Colonic mucosa (tissue), 4 donors: ENCODE data around the gene KCNB1. TPM values are rescaled to one million over a fixed set of nuclear protein-coding genes. Genes with fewer than 3 reads are reported as not detected.

Source experiments
- DNase-seq: peaks from one replicate; pipeline ENCODE4 v3.0.0-alpha.2; 2020
- H3K27ac ChIP-seq: fragments of 200-600 bp; one replicate; pipeline ENCODE4 v1.8.0; 2021
- H3K27me3 ChIP-seq: fragments of 200-600 bp; one replicate; pipeline ENCODE4 v1.8.0; 2021
- H3K36me3 ChIP-seq: fragments of 200-600 bp; one replicate; pipeline ENCODE4 v1.8.0; 2021
- H3K4me1 ChIP-seq: fragments of 200-600 bp; one replicate; pipeline ENCODE4 v1.8.0; 2021; ENCODE audit warnings: mild to moderate bottlenecking
- H3K4me3 ChIP-seq: fragments of 200-600 bp; one replicate; pipeline ENCODE4 v1.8.0; 2021
- H3K9ac ChIP-seq, 2 donors: one replicate each; pipeline ENCODE4 v1.7.0; 2013; ENCODE audit warnings: control low read depth in 2 of 2, low read depth in 2 of 2, low read length in 2 of 2
- H3K9me3 ChIP-seq: fragments of 200-600 bp; one replicate; pipeline ENCODE4 v1.8.0; 2021
- CTCF ChIP-seq: fragments of 200-600 bp; IDR thresholded peaks from one replicate; pipeline ENCODE4 v1.8.0; 2022; ENCODE audit warnings: antibody characterized with exemption, mild to moderate bottlenecking
- intact Hi-C: fragments of 100-400 bp; cut with DNase I; formaldehyde crosslinking; loops from one replicate; pipeline ENCODE4 v1.14.1; 2022
- total RNA-seq, 2 donors: library from RNA; stranded (reverse); fragmentation: NEBNext Ultra II Directional in 1 of 2; extraction: Animal tissue kit (Norgen Biotek cat#: 25700) in 1 of 2; gene quantifications; one replicate each; pipeline ENCODE4 v1.2.1, GENCODE V29; 2021
- donor health status: healthy.
- donor health status: DM: no; HTN: no; CAD: no.
- donor health status: DM: no; HTN: no; CAD: no.

KCNB1 gene
- total RNA-seq, 2 donors from 2014 or later = 0.37 to 1.9 TPM

GRCh38 chr20:49340161-49340966, 142.1 kb downstream of the KCNB1 start:
- Histone ChIP-seq H3K9me3 (no peaks in the 10 kb centered on the region), H3K27me3 (no peaks in the 10 kb centered on the region), H3K27ac (no peak overlapping the region), H3K4me3 (no peak overlapping the region), H3K36me3 (no peaks in the 10 kb centered on the region), H3K4me1 (no peaks in the 10 kb centered on the region), H3K9ac (no peak overlapping the region)
- no peak for TF ChIP-seq CTCF
- intact Hi-C loops = no loop called here
- DNase-seq = no peak

GRCh38 chr20:49339123-49339522, 143.3 kb downstream of the KCNB1 start:
- H3K36me3 ChIP-seq = no peaks in the 10 kb centered on the region
- H3K9ac ChIP-seq = no peak overlapping the region
- no peak overlapping the region for H3K4me3 ChIP-seq
- no peaks in the 10 kb centered on the region for H3K9me3 ChIP-seq
- H3K4me1 ChIP-seq = no peaks in the 10 kb centered on the region
- H3K27ac ChIP-seq = no peak overlapping the region
- DNase-seq = no peak
- no peaks in the 10 kb centered on the region for H3K27me3 ChIP-seq
- no peak for TF ChIP-seq CTCF
- intact Hi-C loops = no loop called here

GRCh38 chr20:49338061-49338460, 144.4 kb downstream of the KCNB1 start:
- H3K36me3 ChIP-seq = no peaks in the 10 kb centered on the region
- no peak for DNase-seq
- H3K27me3 ChIP-seq = no peaks in the 10 kb centered on the region
- no peaks in the 10 kb centered on the region for H3K4me1 ChIP-seq
- no peaks in the 10 kb centered on the region for H3K9me3 ChIP-seq
- H3K9ac ChIP-seq = no peak overlapping the region
- H3K27ac ChIP-seq = no peak overlapping the region
- intact Hi-C loops = no loop called here
- no peak overlapping the region for H3K4me3 ChIP-seq
- no peak for TF ChIP-seq CTCF

- TF ChIP-seq CTCF = no peak
- no peaks in the 10 kb centered on the region for H3K36me3 ChIP-seq
- H3K27me3 ChIP-seq = no peaks in the 10 kb centered on the region
- no peak overlapping the region for H3K4me3 ChIP-seq
- intact Hi-C loops = no loop called here
- H3K4me1 ChIP-seq = no peaks in the 10 kb centered on the region
- no peak for DNase-seq
- H3K9me3 ChIP-seq = no peaks in the 10 kb centered on the region
- no peak overlapping the region for H3K27ac ChIP-seq
- H3K9ac ChIP-seq = no peak overlapping the region
These were observed 145.1 kb downstream of the KCNB1 start for GRCh38 chr20:49337357-49337756.

- TF ChIP-seq CTCF = no peak
- H3K9me3 ChIP-seq = no peaks in the 10 kb centered on the region
- H3K27me3 ChIP-seq = no peaks in the 10 kb centered on the region
- H3K4me1 ChIP-seq = no peaks in the 10 kb centered on the region
- H3K36me3 ChIP-seq = no peaks in the 10 kb centered on the region
- H3K9ac ChIP-seq = no peak overlapping the region
- no peak for DNase-seq
- intact Hi-C loops = no loop called here
- no peak overlapping the region for H3K4me3 ChIP-seq
- no peak overlapping the region for H3K27ac ChIP-seq
These were observed 145.7 kb downstream of the KCNB1 start for GRCh38 chr20:49336786-49337185.
